Cardiac septum (tissue), 1 donor: ENCODE results near the gene ZNF746. TPM values are rescaled to one million over a fixed set of nuclear protein-coding genes. Genes with fewer than 3 reads are reported as not detected.
"Not testable (repeated sequence)": the region's sequence is repeated elsewhere in the genome, so short reads cannot be mapped to it uniquely, and the experiment has no call there.

Experiments used
- DNase-seq: peaks from one replicate; pipeline ENCODE4 v3.0.0-alpha.2; 2020; ENCODE audit warnings: low spot score
- intact Hi-C: fragments of 100-400 bp; cut with DNase I; formaldehyde crosslinking; loops from one replicate; pipeline ENCODE4 v1.14.0; 2022
- total RNA-seq: library from RNA; stranded (reverse); fragmentation: NEBNext Ultra II Directional; extraction: Animal tissue kit (Norgen Biotek cat#: 25700); gene quantifications from one replicate; pipeline ENCODE4 v1.2.1, GENCODE V29; 2021
- donor health status: DM: no; HTN: no; CAD: no.

The ZNF746 gene
- total RNA-seq, 1 donor from 2014 or later = 9.2 TPM

DNA sequence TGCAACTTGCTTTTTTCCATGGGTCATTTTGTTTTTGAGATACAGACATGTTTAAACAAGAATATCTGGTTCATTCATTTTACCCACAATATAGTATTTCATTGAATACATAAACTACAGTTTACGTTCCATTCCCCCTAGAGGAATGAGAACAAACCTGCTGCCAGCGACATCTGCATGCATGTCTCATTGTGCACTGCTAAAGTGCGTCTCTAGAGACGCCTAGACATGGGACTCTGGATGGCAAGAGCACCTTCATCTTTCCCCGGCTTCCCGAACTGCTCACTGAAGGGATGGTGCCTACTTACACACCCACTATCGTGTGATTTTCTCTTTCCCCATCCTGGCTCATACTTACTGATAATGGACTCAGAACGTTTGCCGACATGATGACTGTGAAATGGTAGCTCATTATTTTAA is 35.5 kb downstream of the ZNF746 start:
- intact Hi-C loops = no loop called here
- DNase-seq = no peak

DNA sequence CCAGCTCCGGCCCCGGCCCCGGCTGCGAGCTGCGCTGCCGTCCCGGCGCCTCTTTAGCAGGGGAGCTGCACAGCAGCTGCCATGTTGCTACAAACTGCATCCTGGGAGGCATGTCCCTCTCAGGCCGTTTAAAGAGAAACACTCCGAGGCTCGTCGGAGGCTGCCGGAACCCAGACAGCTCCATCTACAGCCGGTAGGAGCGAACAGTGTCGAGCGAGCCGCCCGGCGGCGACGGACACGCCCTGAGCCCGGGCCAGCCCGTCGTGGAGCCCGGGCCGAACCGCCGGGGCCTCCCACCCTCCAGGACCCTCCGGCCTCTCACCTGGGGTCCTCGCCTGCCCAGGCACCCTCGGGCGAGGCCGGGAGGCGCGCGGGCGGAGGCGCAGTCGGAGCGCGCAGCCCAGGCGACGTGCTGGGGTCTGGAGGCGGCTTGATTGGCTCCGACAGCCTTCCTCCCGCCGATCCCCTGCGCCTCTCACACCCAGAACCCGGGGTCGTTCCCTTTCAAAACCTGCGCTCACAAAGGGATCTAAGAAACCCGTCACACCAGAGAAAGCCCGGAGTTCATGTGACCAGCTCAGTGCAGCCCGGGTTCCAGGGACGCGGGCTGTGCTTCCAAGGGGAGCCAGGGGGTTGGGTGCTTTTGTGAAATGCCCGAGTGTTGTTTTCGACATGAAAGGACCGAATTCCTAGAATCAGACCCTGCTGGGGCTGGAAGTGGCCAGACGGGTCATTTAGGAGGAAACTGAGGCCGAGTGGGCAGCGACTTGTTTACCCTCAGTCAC is 36.9 kb downstream of the ZNF746 start, which contains the start of gene ZNF777:
Gene ZNF777 (minus strand): TSS at position 570 of the 785 bp plus-strand sequence. CDS start 5,040 bp downstream, outside the sequence.
- intact Hi-C loops = no loop called here
- peak; percentile 92 for DNase-seq

GRCh38 chr7:149459540-149460452 is 37.8 kb downstream of the ZNF746 start:
- intact Hi-C loops = no loop called here
- no peak for DNase-seq

GRCh38 chr7:149459201-149459539 is 38.4 kb downstream of the ZNF746 start:
- intact Hi-C loops = no loop called here
- DNase-seq = no peak

- no peak for DNase-seq
- intact Hi-C loops = no loop called here
These were observed 39.4 kb downstream of the ZNF746 start for GRCh38 chr7:149458235-149458634.

DNA sequence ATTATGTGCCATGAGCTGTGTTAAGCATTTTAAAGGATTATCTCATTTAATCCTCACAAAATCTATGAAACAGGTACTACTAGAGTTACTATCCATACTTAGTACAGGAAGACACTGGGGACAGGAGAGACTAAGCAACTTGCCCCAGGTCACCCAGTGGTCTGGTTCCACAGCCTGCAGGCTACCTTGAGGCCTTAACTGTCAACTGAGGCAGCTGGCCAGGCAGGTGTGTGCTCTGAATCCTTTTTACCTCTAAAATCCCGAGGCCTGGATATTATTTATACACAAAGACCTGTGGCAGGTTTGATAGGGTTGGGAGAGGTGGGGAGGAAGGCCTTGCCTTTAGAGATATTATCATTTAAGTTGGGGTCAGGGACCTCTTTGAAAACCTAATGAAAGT is 39.8 kb downstream of the ZNF746 start:
- DNase-seq = no peak
- intact Hi-C loops = no loop called here

GRCh38 chr7:149456506-149457421 is 40.8 kb downstream of the ZNF746 start:
- intact Hi-C loops = no loop called here
- DNase-seq = no peak

GRCh38 chr7:149455175-149455950 is 42.2 kb downstream of the ZNF746 start:
- no peak for DNase-seq
- intact Hi-C loops = no loop called here

- intact Hi-C loops = no loop called here
- DNase-seq = no peak
These were observed 42.9 kb downstream of the ZNF746 start for GRCh38 chr7:149454750-149455149.

DNA sequence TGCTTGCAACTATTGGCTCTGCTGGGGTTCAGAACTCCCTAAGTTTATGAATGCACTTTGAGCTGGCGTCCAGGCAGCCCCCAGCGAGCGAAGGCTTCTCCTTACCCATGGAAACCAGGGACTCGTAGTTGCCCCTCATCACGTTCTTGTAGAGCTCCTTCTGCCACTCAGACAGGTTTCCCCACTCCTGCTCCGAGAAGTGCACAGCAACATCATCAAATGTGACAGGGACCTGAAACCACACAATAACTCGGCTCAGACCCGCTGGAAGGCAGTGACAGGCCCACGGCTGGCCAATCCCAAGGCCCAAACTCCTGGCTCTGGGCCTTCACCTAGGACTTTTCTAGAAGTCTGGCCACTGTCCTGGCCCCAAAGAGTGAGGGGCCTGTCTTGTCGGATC is 43.6 kb downstream of the ZNF746 start:
- no peak for DNase-seq
- intact Hi-C loops = no loop called here

DNA sequence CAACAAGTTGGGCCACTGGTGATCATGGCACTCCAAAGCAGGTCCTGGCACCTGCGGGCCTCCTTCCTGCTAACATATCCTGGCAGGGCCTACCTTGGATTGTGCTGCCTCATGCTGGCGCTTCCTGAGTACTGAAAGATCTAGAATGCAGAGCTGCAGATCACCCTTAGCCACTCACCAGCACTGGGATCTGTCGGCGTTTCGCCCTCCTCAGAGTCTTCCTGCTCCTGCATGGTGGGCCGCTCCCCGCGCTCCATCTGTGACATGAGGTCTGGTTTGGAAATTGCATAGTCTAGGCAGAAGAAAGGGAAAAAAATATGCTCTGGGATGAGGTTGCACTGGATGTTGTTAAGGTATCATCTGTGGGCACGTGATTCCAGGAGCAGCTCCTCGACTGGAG is 46.8 kb downstream of the ZNF746 start:
- no peak for DNase-seq
- intact Hi-C loops = no loop called here

GRCh38 chr7:149449897-149450296 is 47.7 kb downstream of the ZNF746 start:
- DNase-seq = no peak
- intact Hi-C loops = no loop called here

GRCh38 chr7:149448961-149449360 is 48.6 kb downstream of the ZNF746 start:
- no peak for DNase-seq
- intact Hi-C loops = no loop called here

- intact Hi-C loops, DNase-seq: not testable (repeated sequence)
These were observed 51.6 kb downstream of the ZNF746 start for GRCh38 chr7:149446026-149446425.

DNA sequence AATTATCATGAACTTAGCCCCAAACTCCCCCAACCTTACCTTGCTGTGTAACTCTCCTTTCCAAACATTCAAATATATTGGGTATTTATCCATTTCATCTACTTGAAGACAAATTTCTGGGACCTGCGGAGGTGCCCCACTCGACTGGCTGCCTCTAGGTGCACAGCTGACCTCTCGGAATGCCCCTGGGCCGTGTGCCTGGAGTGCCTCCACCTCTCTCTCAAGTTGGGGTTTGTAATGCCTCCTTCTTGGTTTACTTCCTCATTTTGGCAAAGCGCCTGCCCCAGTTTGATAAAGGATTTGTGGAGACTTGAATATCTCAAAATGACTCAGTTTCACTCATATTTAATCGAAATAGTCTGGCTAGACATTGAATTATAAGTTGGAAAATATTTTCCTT is 53.3 kb downstream of the ZNF746 start:
- intact Hi-C loops = no loop called here

DNA sequence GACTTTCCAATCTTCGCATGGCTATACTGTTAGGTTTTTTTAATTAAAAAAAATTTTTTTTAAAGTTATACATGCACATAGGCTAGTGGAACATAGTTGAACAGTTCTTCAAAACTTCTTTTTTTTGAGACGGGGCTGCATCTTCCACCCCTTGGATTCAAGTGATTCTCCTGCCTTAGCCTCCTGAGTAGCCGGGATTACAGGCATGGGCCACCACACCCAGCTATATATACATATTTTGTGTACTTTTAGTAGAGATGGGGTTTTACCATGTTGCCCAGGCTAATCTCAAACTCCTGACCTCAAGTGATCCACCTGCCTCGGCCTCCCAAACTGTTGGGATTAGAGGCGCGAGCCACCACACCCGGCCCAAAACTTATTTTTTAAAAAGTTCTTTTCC is 54.1 kb downstream of the ZNF746 start:
- DNase-seq = no peak

More for the DNA sequence above, 53.3 kb downstream of the ZNF746 start:
- DNase-seq = peak; percentile 61

DNA sequence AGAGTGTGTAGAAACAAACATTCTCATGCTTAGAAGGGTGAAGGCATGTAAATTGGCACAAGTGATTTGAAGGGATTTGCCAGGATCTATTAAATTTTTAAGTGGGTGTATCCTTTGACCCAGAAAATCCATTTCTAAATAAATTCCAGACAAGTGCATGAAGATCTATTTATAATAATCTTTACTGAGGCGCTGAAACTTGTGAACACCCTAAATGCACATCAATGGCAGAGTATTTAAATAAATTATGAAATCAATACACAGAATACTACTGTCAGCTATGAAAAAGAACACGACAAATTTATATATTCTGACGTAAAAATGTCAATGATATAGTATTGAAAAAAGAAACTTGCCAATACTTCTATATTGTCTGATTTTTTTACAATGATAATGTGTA is 54.7 kb downstream of the ZNF746 start:
- DNase-seq = no peak
- intact Hi-C loops = no loop called here

More for the DNA sequence above, 54.1 kb downstream of the ZNF746 start:
- intact Hi-C loops = no loop called here

DNA sequence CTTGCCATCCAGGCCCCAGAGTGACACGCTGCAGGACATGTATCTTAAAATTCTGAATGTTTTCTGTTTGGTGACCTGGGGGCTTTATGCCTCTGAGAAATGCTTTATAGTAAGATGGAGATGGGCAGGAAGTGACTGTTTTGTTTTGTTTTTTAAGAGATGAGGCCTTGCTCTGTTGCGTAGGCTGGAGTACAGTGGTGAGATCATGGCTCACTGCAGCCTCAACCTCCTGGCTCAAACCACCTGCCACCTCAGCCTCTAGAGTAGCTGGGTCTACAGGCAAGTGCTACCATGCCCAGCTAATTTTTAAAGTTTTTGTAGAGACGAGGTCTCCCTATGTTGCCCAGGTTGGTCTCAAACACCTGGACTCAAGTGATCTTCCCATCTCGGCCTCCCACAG is 57.4 kb downstream of the ZNF746 start:
- intact Hi-C loops = no loop called here
- no peak for DNase-seq

GRCh38 chr7:149436358-149436757 is 61.3 kb downstream of the ZNF746 start:
- DNase-seq = no peak
- intact Hi-C loops = no loop called here
